ENCODE results near the gene NKTR.

Gene NKTR

DNA sequence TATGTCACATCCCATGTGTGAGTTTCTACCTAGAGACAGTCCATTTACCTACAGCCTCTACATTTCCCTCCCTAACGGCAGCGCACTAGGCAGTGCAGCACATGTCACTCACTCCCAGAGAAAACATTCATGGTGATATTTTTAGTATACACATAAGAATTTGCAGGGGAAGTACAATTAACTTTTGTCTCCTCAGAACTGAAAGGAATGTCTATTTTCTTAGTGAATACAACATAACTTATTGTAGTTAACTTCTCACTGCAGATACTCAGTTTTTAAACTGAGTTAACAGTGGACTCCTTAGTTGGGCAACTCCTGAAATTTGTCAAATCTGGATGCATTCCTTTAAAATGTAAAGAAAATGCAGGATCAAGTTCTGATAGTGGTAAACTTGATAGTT lies 48.5 kb downstream of the NKTR start:
- DNase-seq (ENCODE audit: low read depth in 2 of 3, low spot score in 2 of 3): no peak

DNA sequence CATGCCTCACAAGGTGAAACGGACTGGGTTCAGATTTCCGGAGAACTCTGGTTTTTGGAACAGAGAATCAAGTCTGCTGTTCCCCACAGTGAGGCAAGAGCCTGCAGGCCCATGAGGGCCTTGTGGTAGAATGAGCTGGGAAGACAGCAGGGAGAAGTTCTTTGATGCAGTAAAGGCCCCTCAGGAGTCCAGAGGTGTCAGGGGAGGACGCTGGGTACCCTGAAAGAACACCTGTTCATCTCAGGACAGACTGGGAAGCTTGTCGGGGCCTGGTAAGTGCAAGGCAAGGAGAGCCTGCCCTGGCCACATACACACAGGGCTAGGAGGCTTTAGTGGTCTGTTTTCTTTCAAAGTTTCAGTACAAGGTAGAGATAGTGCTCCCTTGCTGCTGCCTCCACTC lies 49.3 kb downstream of the NKTR start:
- DNase-seq (ENCODE audit: low read depth in 2 of 3, low spot score in 2 of 3): no peak

DNA sequence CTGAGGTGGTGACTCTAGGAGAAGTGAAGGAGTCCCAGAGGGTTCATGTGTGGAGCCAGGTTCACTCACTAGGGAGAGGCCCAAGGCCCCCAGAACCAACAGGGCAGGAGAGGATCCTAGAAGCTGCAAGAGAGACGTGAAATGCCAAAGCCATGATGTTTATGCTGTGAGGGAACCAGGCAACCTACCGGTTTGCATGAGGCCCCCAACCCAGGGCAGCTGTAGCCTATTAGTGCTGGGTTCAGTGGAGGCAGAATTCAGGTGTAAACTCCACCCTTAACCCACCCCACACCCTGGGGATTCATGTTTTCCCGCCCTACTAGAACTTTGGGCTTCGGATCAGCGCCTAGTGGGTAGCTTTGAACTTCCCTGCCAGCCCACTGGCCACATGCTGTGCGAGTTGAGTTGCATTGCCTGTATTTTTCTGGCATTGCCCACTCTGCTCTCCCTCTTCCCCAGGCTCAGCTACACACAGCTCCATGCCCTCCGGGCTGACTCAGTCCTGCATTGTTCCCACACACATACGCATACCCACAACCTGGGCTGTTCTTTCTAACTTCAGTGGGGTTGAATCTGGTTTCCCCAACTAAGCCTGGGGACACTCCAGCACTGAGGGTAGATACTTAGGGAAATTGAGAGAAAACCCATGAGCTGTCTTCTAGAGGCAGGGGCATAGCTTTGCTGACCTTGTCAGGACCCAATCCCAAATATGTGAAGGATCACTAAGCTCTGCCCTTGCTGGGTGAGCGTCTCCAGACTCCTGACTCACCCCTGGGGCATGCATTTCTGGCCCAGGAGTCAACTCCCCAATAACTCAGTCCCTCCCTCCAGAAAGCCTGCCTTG lies 51.0 kb downstream of the NKTR start:
- no peak for DNase-seq (ENCODE audit: low read depth in 2 of 3, low spot score in 2 of 3)

DNA sequence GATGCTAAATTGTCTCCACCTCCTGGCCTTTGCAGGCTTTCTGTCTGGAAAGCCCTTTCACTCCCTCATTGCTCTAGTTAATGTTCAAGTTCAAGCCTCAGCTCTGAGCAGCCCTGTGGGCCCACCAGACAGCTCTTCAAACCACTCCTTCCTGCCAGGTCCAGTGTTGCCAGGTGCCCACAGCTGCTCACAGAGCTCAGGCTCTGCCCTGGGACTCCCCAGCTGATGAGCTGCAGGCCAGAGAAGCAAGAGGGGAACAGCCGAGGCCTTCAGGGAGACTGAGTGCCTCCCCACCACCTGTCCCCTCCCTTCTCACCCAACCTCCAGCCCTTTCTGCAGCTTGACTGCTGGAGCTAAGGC lies 51.7 kb downstream of the NKTR start:
- no peak for DNase-seq (ENCODE audit: low read depth in 2 of 3, low spot score in 2 of 3)

DNA sequence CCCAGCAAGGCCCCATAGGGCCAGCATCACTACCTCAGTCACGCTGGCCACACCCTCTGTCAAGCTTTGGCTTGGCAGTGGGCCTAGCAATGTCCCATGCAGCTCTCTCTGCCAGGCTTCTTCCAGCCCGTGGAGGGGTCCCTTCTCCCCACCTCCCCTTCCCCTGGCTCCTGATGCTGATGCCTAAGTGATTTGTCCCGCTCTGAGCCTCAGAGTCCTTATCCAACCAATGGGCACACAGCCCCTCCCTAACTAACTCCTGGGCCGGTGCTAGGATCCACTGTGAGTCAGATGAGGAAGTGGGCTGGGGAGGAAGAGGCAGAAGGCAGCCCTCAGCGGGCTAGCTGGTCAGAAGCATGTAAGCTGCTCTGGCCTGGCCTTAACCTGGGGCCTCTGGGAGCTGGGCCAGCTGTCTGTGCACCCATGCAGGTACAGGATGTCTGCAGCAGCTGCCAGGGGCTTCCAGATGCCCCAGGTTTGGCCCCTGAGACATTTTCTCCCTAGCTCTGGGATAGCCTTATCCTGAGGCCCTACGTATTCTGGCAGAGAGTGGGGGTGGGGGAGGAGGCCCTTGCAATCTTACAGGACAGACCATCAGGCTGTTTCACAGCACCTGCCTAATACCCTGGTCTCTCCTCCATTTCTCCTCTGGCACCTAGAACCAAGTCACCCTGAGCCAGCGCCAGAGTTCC lies 52.3 kb downstream of the NKTR start:
- DNase-seq (ENCODE audit: low read depth in 2 of 3, low spot score in 2 of 3): no peak

DNA sequence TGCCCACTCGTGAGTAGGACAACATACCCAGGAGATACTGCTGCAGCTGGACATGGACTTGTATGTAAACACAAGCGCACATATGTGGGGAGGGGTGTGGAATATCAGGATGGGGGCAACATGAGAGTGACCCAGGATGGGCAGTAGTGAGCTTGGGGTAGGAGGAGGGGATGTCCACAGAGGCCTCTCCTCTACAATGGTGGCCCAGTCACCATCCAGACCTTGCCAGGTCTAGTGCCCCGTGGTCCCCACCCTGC lies 52.7 kb downstream of the NKTR start:
- DNase-seq (ENCODE audit: low read depth in 2 of 3, low spot score in 2 of 3): no peak

DNA sequence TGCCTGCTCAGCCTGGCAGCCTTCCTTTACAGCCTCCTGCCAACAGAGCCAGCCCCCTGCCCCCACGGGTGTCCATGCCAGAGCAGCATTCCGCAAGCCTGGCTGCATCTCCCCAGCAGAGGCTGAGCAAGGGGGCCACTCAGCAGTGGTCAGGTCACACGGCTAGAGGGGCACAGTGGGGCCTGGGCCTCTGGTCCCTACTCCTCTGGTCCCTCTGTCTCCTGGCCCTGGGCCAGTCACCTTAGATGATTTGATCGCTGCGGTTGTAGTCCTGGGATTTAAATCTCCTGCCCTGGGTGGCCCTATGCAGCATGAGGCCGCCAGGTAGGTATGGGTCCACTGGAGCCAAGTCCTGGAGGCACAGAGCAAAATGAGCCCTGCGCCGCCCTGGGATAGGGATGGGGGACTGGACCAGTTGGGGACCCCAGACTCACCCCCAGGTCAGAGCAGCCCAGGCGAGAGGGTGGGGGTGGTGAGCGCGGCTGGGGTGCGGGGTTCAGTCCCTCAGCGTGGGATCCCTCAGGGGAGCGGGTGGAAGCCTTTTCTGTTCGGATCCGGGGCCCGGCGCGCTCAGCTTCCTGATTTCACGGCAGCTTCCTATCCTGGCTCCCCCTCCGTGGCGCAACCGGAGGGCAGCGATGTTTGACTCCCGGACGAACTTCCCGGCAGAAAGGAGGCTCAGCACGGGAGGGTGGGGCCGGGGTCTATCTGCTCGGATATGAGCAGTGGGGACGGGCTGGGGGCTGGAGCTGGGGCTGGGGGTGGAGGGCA lies 53.3 kb downstream of the NKTR start, which contains the start of gene ZBTB47:
Gene ZBTB47 (plus strand): TSS at position 138 of the 771 bp plus-strand sequence. CDS start 4,659 bp downstream, outside the sequence.
- no peak for DNase-seq (ENCODE audit: low read depth in 2 of 3, low spot score in 2 of 3)

DNA sequence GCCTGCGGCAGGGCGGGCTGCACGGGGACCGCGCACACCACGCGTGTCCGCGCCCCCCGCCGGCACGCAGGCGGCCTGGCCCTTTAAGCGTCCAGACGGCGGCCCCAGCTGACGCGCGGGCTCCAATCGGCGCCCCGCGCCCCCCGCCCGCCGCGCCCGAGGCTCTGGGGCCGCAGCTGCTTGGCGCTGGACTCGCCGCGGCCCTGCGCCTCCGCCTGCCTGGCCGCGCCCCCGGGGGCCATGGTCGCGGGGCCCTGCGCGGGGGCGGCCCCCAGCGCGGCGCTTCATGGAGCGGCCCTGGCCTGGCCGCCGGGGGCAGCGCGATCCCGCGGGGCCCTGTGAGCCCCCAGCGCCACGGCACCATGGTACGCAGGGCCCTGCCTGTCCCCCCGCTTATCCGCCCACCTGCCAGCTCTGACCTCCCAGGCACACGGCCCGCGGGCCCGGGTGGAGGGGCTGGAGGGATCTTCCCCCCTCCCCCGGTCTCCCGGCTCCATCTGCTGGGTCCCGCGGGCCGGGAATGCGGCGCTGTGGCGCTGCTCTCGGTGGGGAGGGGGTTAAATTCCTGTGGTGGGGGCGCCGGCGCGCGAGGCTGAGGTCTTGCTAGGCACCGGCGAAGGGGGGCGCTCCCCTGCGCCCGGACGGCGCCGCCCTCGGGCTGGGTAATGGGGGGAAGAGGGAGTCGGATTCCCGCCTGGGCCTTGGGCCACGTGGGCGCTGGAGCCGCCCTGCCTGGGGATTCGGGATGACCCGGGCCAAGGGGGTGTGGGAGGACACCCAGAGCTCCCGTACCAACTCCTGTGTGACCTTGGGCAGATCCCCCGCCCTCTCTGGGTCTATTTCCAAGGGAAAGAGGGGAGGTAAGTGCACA lies 54.1 kb downstream of the NKTR start:
- no peak for DNase-seq (ENCODE audit: low read depth in 2 of 3, low spot score in 2 of 3)

DNA sequence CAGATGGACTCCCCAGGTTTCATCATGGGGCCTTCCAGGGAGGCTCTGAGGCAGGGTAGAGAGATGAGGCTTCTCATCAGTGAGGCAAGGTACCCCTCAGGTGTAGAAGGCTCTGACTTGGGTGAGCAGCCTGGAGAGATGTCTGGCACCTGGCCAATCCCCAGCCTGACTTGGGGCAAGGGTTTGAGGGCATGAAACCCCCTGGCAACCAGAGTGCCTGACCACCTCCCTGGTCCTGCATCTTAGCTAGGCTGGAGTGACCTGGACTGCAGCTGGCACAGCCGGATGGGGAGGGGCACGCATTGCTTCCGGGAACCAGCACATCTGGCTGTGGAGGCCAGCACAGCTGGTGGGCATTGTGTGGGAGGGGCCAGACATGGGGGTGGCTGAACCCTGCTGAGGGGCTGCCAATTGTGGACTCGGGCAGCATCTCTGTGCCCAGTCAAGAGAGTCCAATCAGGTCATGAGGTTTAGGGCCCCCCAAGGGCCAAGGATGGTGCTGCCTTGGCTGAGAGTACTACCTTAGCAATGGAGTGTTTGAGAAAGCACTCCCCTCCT lies 54.9 kb downstream of the NKTR start:
- no peak for DNase-seq (ENCODE audit: low read depth in 2 of 3, low spot score in 2 of 3)

DNA sequence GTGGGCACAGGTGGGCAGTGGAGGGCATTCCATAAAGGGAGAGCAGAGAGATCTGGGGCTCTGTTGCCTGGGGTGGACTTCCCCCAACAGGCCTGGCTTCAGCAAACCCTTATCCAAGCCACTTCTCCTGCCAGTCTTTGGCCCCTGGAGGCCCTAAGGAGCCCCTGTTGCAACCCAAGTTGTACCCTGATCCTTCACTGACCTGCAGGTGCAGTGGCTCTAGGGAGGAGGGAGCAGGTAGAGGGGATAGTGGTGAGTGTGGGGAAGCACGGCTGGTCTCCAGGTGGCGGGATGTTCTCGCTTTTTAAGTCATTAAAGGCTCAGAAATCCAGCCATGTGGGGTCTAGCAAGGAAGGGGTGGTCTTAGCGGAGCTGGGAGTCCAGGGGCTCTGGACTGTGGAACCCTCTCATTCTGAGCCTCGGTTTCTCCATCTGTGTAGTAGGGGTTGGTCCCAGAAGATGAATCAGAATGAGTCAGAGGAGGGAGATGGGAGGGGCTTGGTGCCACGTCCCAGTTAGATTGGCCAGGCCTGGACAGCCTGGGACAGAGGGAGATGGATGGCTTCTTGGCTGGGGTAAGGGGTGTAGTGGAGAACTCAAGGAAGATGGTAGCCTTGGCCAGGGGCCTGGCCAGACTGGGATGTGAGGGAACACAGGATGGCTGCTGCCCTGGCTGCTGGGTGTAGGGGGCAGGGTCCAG lies 55.6 kb downstream of the NKTR start:
- no peak for DNase-seq (ENCODE audit: low read depth in 2 of 3, low spot score in 2 of 3)

DNA sequence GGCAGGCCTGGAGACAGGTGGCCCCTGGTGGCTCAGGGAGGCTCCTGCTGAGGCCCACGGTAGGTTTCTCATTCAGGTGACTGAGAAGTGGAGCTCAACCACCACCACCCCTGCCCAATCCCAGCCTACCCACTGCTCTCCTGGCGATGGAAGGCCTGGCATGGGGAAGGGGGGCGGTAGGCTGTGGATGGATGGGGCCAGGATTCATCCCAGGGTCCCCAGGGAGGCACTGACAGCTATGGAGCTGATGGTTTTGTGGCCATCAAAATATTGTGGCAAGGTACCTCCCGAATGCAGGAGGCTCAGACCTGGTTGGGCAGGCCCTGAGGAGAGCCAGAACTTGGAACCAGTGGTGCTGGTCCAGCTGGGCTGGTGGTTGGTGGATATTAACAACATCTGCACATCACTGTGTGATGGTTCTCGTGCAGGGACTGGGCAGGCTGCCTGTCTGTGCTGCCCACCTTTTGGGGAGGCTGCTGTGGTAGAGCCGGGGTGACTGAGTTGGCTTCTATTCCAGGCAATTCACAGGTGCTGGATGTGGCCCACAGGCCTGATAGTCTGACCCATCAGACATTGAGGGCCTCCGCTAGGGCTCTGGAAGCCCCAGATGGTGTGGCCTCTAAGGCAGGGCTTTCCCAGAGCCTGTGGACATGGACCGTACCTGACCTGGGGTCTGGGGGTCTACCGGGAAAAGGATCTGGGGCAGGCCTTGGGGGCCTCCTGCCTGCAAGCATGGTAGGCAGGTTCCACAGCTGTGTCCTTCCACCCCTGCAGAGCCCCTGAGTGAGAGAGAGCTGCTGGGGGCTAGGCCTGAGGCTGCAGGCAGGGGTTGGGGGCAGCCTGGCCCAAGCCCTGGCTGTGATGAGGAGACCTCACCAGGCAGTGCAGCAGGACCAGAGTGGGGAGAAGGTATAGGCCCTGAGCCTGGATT lies 56.5 kb downstream of the NKTR start:
- DNase-seq (ENCODE audit: low read depth in 2 of 3, low spot score in 2 of 3): no peak

DNA sequence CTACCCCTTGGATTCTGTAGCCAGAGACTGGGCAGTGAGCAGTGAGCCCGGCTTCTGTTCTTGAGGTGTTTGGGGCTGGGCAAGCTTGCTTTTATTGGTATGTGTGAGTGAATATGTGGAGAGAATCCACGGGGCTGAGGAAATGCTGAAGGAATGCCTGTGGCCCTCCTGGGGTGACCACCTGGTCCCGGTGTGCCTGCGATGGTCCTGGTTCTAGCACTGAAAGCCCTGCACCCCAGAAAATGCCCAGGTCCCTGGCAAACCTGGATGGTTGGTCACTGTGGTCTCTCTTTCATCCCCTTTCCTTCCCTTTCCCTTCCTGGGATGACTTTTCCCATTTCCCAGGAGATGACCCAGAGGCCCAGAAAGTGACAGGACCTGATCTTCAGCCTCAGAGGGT lies 57.2 kb downstream of the NKTR start:
- no peak for DNase-seq (ENCODE audit: low read depth in 2 of 3, low spot score in 2 of 3)

DNA sequence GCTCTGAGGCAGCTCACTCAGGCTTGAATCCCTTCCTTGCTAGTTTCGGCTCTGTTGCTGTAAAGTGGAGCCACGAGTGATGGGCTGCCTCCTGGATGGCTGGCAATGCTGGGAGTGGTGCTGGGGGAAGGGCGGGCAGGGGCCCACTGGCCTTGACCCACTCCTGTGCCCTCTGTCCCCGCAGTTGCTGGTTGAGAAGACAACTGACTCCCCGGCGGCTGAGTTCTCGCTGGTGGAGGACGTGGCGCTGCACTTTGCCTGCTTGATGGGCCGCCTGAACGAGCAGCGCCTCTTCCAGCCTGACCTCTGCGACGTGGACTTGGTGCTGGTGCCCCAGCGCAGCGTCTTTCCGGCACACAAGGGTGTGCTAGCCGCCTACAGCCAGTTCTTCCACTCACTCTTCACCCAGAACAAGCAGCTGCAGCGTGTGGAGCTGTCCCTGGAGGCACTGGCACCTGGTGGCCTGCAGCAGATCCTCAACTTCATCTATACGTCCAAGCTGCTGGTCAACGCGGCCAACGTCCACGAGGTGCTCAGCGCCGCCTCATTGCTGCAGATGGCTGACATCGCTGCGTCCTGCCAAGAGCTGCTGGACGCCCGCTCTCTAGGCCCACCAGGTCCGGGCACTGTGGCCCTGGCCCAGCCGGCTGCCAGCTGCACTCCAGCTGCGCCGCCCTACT lies 57.7 kb downstream of the NKTR start:
- DNase-seq (ENCODE audit: low read depth in 2 of 3, low spot score in 2 of 3): no peak

DNA sequence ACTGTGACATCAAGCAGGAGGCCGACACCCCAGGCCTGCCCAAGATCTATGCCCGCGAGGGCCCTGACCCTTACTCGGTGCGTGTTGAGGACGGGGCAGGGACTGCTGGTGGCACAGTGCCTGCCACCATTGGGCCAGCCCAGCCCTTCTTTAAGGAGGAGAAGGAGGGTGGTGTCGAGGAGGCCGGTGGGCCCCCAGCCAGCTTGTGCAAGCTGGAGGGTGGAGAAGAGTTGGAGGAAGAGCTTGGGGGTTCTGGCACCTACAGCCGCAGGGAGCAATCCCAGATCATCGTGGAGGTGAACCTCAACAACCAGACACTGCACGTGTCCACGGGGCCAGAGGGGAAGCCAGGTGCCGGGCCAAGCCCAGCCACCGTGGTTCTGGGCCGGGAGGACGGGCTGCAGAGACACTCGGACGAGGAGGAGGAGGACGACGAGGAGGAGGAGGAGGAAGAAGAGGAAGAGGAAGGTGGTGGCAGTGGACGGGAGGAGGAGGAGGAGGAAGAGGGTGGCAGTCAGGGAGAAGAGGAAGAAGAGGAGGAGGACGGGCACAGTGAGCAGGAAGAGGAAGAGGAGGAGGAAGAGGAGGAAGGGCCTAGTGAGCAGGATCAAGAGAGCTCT lies 58.4 kb downstream of the NKTR start:
- DNase-seq (ENCODE audit: low read depth in 2 of 3, low spot score in 2 of 3): no peak

DNA sequence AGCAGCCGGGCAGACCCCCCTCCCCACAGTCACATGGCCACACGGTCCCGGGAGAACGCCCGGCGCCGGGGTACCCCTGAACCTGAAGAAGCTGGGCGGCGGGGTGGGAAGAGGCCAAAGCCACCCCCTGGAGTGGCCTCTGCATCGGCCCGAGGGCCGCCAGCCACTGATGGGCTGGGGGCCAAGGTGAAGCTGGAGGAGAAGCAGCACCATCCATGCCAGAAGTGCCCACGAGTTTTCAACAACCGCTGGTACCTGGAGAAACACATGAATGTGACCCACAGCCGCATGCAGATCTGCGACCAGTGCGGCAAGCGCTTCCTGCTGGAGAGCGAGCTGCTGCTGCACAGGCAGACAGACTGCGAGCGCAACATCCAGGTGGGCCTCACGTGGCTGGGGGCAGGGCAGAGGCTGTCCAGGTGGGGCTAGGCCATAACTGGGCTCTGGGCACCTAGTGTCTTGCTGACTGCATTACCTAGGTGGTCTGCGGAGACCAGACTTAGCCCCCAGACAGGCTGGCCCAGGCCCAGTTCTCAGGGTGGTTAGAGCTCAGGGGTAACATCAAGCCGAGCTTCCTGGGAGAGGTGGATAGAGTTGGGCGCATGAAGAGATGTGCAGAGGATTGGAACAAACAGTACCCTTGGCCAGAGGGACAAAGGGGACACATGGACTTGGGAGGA lies 59.1 kb downstream of the NKTR start:
- DNase-seq (ENCODE audit: low read depth in 2 of 3, low spot score in 2 of 3): no peak

DNA sequence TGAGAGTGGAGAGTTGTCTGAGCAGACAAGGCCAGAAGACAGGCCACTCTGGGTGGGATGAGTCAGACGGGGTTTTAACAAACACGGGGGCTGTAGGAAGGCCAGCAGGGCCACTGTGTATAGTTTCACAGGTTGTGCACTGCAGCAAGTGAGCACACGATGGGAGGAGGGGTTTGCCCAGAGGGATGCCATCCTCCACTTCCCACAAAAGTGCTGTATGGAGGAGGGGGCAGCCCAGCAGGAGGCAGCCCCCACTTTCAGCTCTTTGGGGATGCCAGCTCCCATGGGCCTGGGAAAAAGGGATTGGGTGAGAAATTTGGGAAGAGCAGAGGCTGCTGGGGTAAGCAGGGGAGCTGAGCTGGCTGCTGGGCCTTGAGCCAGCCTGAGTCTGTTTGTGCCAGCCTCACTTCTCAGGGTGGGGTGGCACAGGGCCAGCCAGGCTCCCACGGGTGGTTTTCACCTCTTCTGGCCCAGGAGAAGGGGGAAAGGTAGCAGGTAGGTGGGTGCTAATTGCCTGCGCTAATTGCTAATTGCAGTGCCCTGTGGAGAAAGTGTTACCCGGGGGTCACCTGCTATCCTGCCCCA lies 59.7 kb downstream of the NKTR start:
- DNase-seq (ENCODE audit: low read depth in 2 of 3, low spot score in 2 of 3): no peak

DNA sequence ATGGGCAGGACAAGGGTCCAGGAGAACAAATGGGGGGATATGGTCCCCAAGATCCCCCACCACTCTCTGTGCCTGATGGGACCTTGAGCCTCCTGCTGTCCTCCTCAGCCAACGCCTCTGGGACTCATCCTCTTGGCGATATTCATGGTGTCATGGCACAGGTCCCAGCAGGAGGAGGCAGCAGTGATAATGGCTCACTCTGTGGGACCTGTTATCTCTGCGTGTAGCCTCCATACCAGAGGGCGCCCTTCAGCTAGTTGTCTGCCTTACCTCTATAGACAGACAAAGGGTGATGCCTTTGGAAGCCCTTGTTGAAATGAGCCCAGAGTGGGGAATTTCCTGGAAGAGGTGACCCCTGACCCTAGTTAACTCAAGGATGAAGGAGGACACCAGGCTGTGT lies 60.4 kb downstream of the NKTR start:
- DNase-seq (ENCODE audit: low read depth in 2 of 3, low spot score in 2 of 3): no peak

Measured in activated CD8-positive, alpha-beta memory T cell treated with anti-CD3 and anti-CD28 coated beads for 48 hours (primary cell).